Stimulated activated CD4-positive, alpha-beta T cell treated with anti-CD3 and anti-CD28 coated beads, TNF-alpha, amount 100 ng/mL, for 48 hours (primary cell): ENCODE results near the gene GSDMA.

Experiments
- DNase-seq, 3 donors: peaks; one replicate each; pipeline ENCODE4 v3.0.0-alpha.2; 2020; ENCODE audit warnings: low read depth in 3 of 3

The GSDMA gene

GRCh38 chr17:39955726-39956225, 7.0 kb upstream of the GSDMA start:
- DNase-seq = no peak

- no peak for DNase-seq
Observed at GRCh38 chr17:39960524-39961041, 2.2 kb upstream of the GSDMA start.

GRCh38 chr17:39963829-39964228, 1.0 kb downstream of the GSDMA start:
- no peak for DNase-seq

GRCh38 chr17:39965017-39965699, 2.4 kb downstream of the GSDMA start:
- no peak for DNase-seq

- no peak for DNase-seq
Observed at GRCh38 chr17:39966771-39967170, 4.0 kb downstream of the GSDMA start.

- no peak for DNase-seq
Observed at GRCh38 chr17:39968761-39969160, 6.0 kb downstream of the GSDMA start.

GRCh38 chr17:39969375-39969774, 6.6 kb downstream of the GSDMA start:
- DNase-seq = no peak

GRCh38 chr17:39970157-39970692, 7.4 kb downstream of the GSDMA start:
- no peak for DNase-seq

GRCh38 chr17:39971076-39971603, 8.3 kb downstream of the GSDMA start:
- no peak for DNase-seq

- no peak for DNase-seq
Observed at GRCh38 chr17:39972271-39972670, 9.5 kb downstream of the GSDMA start.

GRCh38 chr17:39973496-39973895, 10.7 kb downstream of the GSDMA start:
- no peak for DNase-seq

- DNase-seq = no peak
Observed at GRCh38 chr17:39974433-39974832, 11.6 kb downstream of the GSDMA start.

GRCh38 chr17:39975801-39976200, 13.0 kb downstream of the GSDMA start:
- no peak for DNase-seq

GRCh38 chr17:39979016-39979670, 16.3 kb downstream of the GSDMA start:
- no peak for DNase-seq

- DNase-seq = no peak
Observed at GRCh38 chr17:39979893-39980350, 17.1 kb downstream of the GSDMA start.

GRCh38 chr17:39980351-39981206, 17.8 kb downstream of the GSDMA start, which contains the start of gene PSMD3:
Gene PSMD3, plus strand, starts transcription at chr17:39980807. Its CDS starts 164 bp downstream, at chr17:39980971.
- peak; percentile 95 to 97 (median 97) for DNase-seq

GRCh38 chr17:39981207-39981741, 18.5 kb downstream of the GSDMA start:
- no peak for DNase-seq

- no peak for DNase-seq
Observed at GRCh38 chr17:39981766-39982375, 19.1 kb downstream of the GSDMA start.

GRCh38 chr17:39988206-39988810, 25.5 kb downstream of the GSDMA start:
- no peak for DNase-seq

- no peak for DNase-seq
Observed at GRCh38 chr17:39994448-39994847, 31.6 kb downstream of the GSDMA start.
